Measurements from ENCODE around the gene HIBADH. TPM values are rescaled to one million over a fixed set of nuclear protein-coding genes. Genes with fewer than 3 reads are reported as not detected.

The HIBADH gene
- total RNA-seq, 1 donor from 2014 or later, result 25.3 TPM

GRCh38 chr7:27520815-27521790 is 141.6 kb downstream of the HIBADH start:
- Mint-ChIP-seq H3K27me3 (no peaks in the 10 kb centered on the region), H3K27ac (no peak overlapping the region), H3K4me1 (ENCODE audit: low read depth) (peaks cover 11% of the 10 kb centered on the region), H3K4me3 (ENCODE audit: low read depth) (no peak overlapping the region), H3K9me3 (ENCODE audit: low read depth) (no peaks in the 10 kb centered on the region), H3K36me3 (ENCODE audit: insufficient read depth) (peaks cover 14% of the 10 kb centered on the region)
- TF ChIP-seq CTCF (IDR thresholded peaks at IDR 0.05; ENCODE audit: unreplicated experiment), result no peak
- no peak for DNase-seq (ENCODE audit: low spot score, unreplicated experiment)

GRCh38 chr7:27519793-27520469 is 142.8 kb downstream of the HIBADH start:
- Mint-ChIP-seq H3K36me3 (ENCODE audit: insufficient read depth) (peaks cover 8% of the 10 kb centered on the region), H3K27me3 (no peaks in the 10 kb centered on the region), H3K4me3 (ENCODE audit: low read depth) (no peak overlapping the region), H3K9me3 (ENCODE audit: low read depth) (no peaks in the 10 kb centered on the region), H3K27ac (no peak overlapping the region), H3K4me1 (ENCODE audit: low read depth) (peaks cover 13% of the 10 kb centered on the region)
- DNase-seq (ENCODE audit: low spot score, unreplicated experiment), result no peak
- TF ChIP-seq CTCF (IDR thresholded peaks at IDR 0.05; ENCODE audit: unreplicated experiment), result no peak

- H3K27me3 Mint-ChIP-seq, result no peaks in the 10 kb centered on the region
- H3K9me3 Mint-ChIP-seq (ENCODE audit: low read depth), result no peaks in the 10 kb centered on the region
- no peak overlapping the region for H3K4me3 Mint-ChIP-seq (ENCODE audit: low read depth)
- no peak overlapping the region for H3K27ac Mint-ChIP-seq
- no peak for DNase-seq (ENCODE audit: low spot score, unreplicated experiment)
- peaks cover 13% of the 10 kb centered on the region for H3K4me1 Mint-ChIP-seq (ENCODE audit: low read depth)
- peaks cover 4% of the 10 kb centered on the region for H3K36me3 Mint-ChIP-seq (ENCODE audit: insufficient read depth)
- TF ChIP-seq CTCF (IDR thresholded peaks at IDR 0.05; ENCODE audit: unreplicated experiment), result no peak
Measured at GRCh38 chr7:27518561-27519350, 143.9 kb downstream of the HIBADH start.

- Mint-ChIP-seq H3K27me3 (no peaks in the 10 kb centered on the region), H3K36me3 (ENCODE audit: insufficient read depth) (peaks cover 1% of the 10 kb centered on the region), H3K9me3 (ENCODE audit: low read depth) (no peaks in the 10 kb centered on the region), H3K27ac (no peak overlapping the region), H3K4me1 (ENCODE audit: low read depth) (peaks cover 13% of the 10 kb centered on the region), H3K4me3 (ENCODE audit: low read depth) (no peak overlapping the region)
- TF ChIP-seq CTCF (IDR thresholded peaks at IDR 0.05; ENCODE audit: unreplicated experiment), result no peak
- no peak for DNase-seq (ENCODE audit: low spot score, unreplicated experiment)
Measured at GRCh38 chr7:27516421-27516820, 146.3 kb downstream of the HIBADH start.

- no peak overlapping the region for H3K4me3 Mint-ChIP-seq (ENCODE audit: low read depth)
- no peak for TF ChIP-seq CTCF (IDR thresholded peaks at IDR 0.05; ENCODE audit: unreplicated experiment)
- peaks cover 13% of the 10 kb centered on the region for H3K4me1 Mint-ChIP-seq (ENCODE audit: low read depth)
- peaks cover 1% of the 10 kb centered on the region for H3K36me3 Mint-ChIP-seq (ENCODE audit: insufficient read depth)
- no peaks in the 10 kb centered on the region for H3K27me3 Mint-ChIP-seq
- peak overlapping the region; percentile 34 for H3K27ac Mint-ChIP-seq
- no peaks in the 10 kb centered on the region for H3K9me3 Mint-ChIP-seq (ENCODE audit: low read depth)
- no peak for DNase-seq (ENCODE audit: low spot score, unreplicated experiment)
Measured at GRCh38 chr7:27515933-27516332, 146.8 kb downstream of the HIBADH start.

Data from progenitor cell of endocrine pancreas (in vitro differentiated cells).